Osteoblast (primary cell): ENCODE data around the gene C8B. TPM values are rescaled to one million over a fixed set of nuclear protein-coding genes. Genes with fewer than 3 reads are reported as not detected.

Experiments used
- DNase-seq: peaks from one replicate; pipeline ENCODE4 v3.0.0; 2011; ENCODE audit warnings: low spot score, mixed read lengths; ENCODE audit not compliant: insufficient read length; ENCODE audit errors: missing footprints
- H2AFZ ChIP-seq: 2 replicates; pipeline ENCODE4 v1.6.0; 2011; ENCODE audit warnings: mild to moderate bottlenecking, low read length
- H3K27ac ChIP-seq: 2 replicates; pipeline ENCODE4 v1.5.1; 2011; ENCODE audit warnings: mild to moderate bottlenecking, low read depth, low read length, moderate library complexity
- H3K27me3 ChIP-seq: 2 replicates; pipeline ENCODE4 v1.6.0; 2012; ENCODE audit warnings: mild to moderate bottlenecking, control low read depth, inconsistent platforms, low read length, moderate library complexity; ENCODE audit not compliant: insufficient read depth
- H3K36me3 ChIP-seq: 2 replicates; pipeline ENCODE4 v1.5.1; 2011; ENCODE audit warnings: mild to moderate bottlenecking, low read length, control low read depth, moderate library complexity; ENCODE audit not compliant: insufficient read depth
- H3K4me1 ChIP-seq: 2 replicates; pipeline ENCODE4 v1.5.1; 2011; ENCODE audit warnings: mild to moderate bottlenecking, low read length, control low read depth, moderate library complexity; ENCODE audit not compliant: insufficient read depth
- H3K4me2 ChIP-seq: 2 replicates; pipeline ENCODE4 v1.6.0; 2011; ENCODE audit warnings: mild to moderate bottlenecking, low read length; ENCODE audit not compliant: insufficient read depth
- H3K4me3 ChIP-seq: fragments of 200-600 bp; sonication (generic); 3 replicates; pipeline ENCODE4 v1.5.1; 2012; ENCODE audit warnings: mild to moderate bottlenecking, low read length, inconsistent platforms; ENCODE audit not compliant: insufficient read depth
- H3K79me2 ChIP-seq: 2 replicates; pipeline ENCODE4 v1.6.0; 2012; ENCODE audit warnings: mild to moderate bottlenecking, low read length, control low read depth, inconsistent platforms; ENCODE audit not compliant: insufficient read depth
- H3K9me3 ChIP-seq: 2 replicates; pipeline ENCODE4 v1.5.1; 2011; ENCODE audit warnings: low read depth, low read length, control low read depth
- H4K20me1 ChIP-seq: 2 replicates; pipeline ENCODE4 v1.6.0; 2012; ENCODE audit warnings: mild to moderate bottlenecking, low read length, control low read depth; ENCODE audit not compliant: insufficient read depth
- CTCF ChIP-seq: IDR thresholded peaks from 2 replicates; pipeline ENCODE4 v1.5.1; 2011; ENCODE audit warnings: mild to moderate bottlenecking, low read depth, low read length, moderate library complexity; ENCODE audit errors: extremely low read depth
- total RNA-seq: library from RNA; depleted of rRNA; stranded (reverse); fragments of >200 nt; gene quantifications from 2 replicates; pipeline ENCODE4 v1.2.3, GENCODE V29; 2012

C8B gene
- total RNA-seq, 1 donor: not detected

- H3K4me2 ChIP-seq: no peak overlapping the region
- H3K27me3 ChIP-seq: no peaks in the 10 kb centered on the region
- TF ChIP-seq CTCF: no peak
- no peaks in the 10 kb centered on the region for H3K79me2 ChIP-seq
- no peak overlapping the region for H2AFZ ChIP-seq
- H3K36me3 ChIP-seq: no peaks in the 10 kb centered on the region
- H3K9me3 ChIP-seq: no peaks in the 10 kb centered on the region
- no peaks in the 10 kb centered on the region for H4K20me1 ChIP-seq
- no peak for DNase-seq
- no peak overlapping the region for H3K4me3 ChIP-seq
- no peak overlapping the region for H3K27ac ChIP-seq
- H3K4me1 ChIP-seq: no peaks in the 10 kb centered on the region
These were observed 44.3 kb downstream of the C8B start for GRCh38 chr1:56921479-56921878.

- no peaks in the 10 kb centered on the region for H3K36me3 ChIP-seq
- H2AFZ ChIP-seq: no peak overlapping the region
- no peak overlapping the region for H3K4me2 ChIP-seq
- H4K20me1 ChIP-seq: no peaks in the 10 kb centered on the region
- no peak for TF ChIP-seq CTCF
- H3K4me1 ChIP-seq: no peaks in the 10 kb centered on the region
- H3K9me3 ChIP-seq: no peaks in the 10 kb centered on the region
- no peak overlapping the region for H3K4me3 ChIP-seq
- no peak for DNase-seq
- H3K27ac ChIP-seq: no peak overlapping the region
- H3K79me2 ChIP-seq: no peaks in the 10 kb centered on the region
- no peaks in the 10 kb centered on the region for H3K27me3 ChIP-seq
These were observed 45.2 kb downstream of the C8B start for GRCh38 chr1:56920591-56921001.

DNA sequence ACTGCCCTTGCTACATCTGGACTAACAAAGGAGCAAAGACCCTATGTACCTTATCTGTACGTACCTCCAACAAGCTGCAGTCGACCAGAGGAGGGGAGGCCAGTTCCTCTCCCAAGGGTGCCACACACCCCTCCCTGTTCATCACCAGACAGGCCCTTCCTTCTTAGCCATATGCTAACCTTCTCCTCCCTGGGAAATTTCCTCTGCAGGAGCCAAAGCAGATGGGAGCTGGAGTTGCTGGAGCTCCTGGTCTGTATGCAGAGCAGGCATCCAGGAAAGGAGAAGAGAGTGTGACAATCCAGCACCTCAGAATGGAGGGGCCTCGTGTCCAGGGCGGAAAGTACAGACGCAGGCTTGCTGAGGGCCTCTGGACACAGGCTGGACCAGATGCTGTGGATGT is 48.5 kb downstream of the C8B start:
- H4K20me1 ChIP-seq: no peaks in the 10 kb centered on the region
- H3K36me3 ChIP-seq: no peaks in the 10 kb centered on the region
- no peaks in the 10 kb centered on the region for H3K27me3 ChIP-seq
- H3K9me3 ChIP-seq: no peaks in the 10 kb centered on the region
- H3K27ac ChIP-seq: no peak overlapping the region
- H2AFZ ChIP-seq: no peak overlapping the region
- no peaks in the 10 kb centered on the region for H3K4me1 ChIP-seq
- H3K4me3 ChIP-seq: no peak overlapping the region
- no peak for DNase-seq
- H3K79me2 ChIP-seq: no peaks in the 10 kb centered on the region
- no peak overlapping the region for H3K4me2 ChIP-seq
- no peak for TF ChIP-seq CTCF

DNA sequence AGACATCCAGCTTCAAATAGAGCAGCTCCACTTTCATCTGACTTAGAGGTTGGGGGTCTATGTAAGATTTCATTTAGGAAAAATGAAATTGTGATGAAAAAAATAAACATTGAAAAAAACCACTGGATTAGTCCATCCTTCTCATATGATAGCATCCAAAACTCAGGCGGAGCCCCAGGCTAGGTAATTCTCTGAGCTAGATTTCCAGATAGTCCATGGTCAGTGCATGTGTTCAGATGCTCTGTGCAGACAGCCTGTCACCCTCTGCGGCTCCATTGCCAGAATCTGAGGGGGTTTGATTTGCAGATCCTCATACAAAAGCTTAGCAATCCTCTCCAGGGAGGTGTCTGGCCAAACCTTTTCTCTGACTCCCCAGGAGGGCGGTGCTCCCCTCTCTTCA is 49.2 kb downstream of the C8B start:
- no peaks in the 10 kb centered on the region for H3K4me1 ChIP-seq
- no peak for TF ChIP-seq CTCF
- no peaks in the 10 kb centered on the region for H3K9me3 ChIP-seq
- no peak overlapping the region for H3K4me3 ChIP-seq
- no peaks in the 10 kb centered on the region for H4K20me1 ChIP-seq
- no peaks in the 10 kb centered on the region for H3K27me3 ChIP-seq
- no peaks in the 10 kb centered on the region for H3K36me3 ChIP-seq
- no peaks in the 10 kb centered on the region for H3K79me2 ChIP-seq
- no peak overlapping the region for H3K4me2 ChIP-seq
- no peak overlapping the region for H3K27ac ChIP-seq
- H2AFZ ChIP-seq: no peak overlapping the region
- DNase-seq: no peak
